HL-60 (cell line): Measurements from ENCODE around the gene ZFAND3.

Experiments used
- CTCF ChIP-seq: IDR thresholded peaks from one replicate; pipeline ENCODE4 v1.5.1; 2011; ENCODE audit warnings: low read length, control low read depth, inconsistent platforms; ENCODE audit not compliant: insufficient read depth
- POLR2AphosphoS5 ChIP-seq: IDR thresholded peaks from 2 replicates; pipeline ENCODE4 v1.6.1; 2012; ENCODE audit warnings: low read depth
- REST ChIP-seq: IDR thresholded peaks from 2 replicates; pipeline ENCODE4 v1.6.1; 2012; ENCODE audit warnings: low read depth; ENCODE audit not compliant: insufficient replicate concordance

GRCh38 chr6:38179300-38179699 lies 359.8 kb downstream of the ZFAND3 start:
- TF ChIP-seq CTCF (no peak), POLR2AphosphoS5 (no peak), REST (no peak)
